Measurements from ENCODE around the gene DCAF15.

- TF ChIP-seq POLR2A (IDR thresholded peaks at IDR 0.05) (peak; percentile 14 to 48), CTCF (IDR thresholded peaks at IDR 0.05) (peak in 1 of 4 experiments; percentile 12)
Measured at GRCh38 chr19:13952154-13952930, at the start of gene DCAF15.

Measured in uterus (tissue), 2 donors.